Smooth muscle cell (in vitro differentiated cells): ENCODE results near the gene TTC21A. TPM values are rescaled to one million over a fixed set of nuclear protein-coding genes. Genes with fewer than 3 reads are reported as not detected.

ENCODE experiments used
- DNase-seq: peaks from one replicate; lab custom pipeline; 2025; ENCODE audit not compliant: unreplicated experiment; lab: John Stamatoyannopoulos, UW
- H2AFZ ChIP-seq: fragments of 200-600 bp; sonication (generic); 2 replicates; pipeline ENCODE4 v1.6.0; 2016; ENCODE audit warnings: antibody characterized with exemption, low read depth, mild to moderate bottlenecking
- H3F3A ChIP-seq: fragments of 200-600 bp; sonication (generic); 2 replicates; pipeline ENCODE4 v1.6.0; 2017; ENCODE audit warnings: antibody characterized with exemption, low read depth
- H3K27ac ChIP-seq: fragments of 200-600 bp; sonication (generic); 2 replicates; pipeline ENCODE4 v1.5.1; 2016; ENCODE audit warnings: low read depth, mild to moderate bottlenecking
- H3K27me3 ChIP-seq: fragments of 200-600 bp; sonication (generic); 2 replicates; pipeline ENCODE4 v1.6.1; 2016; ENCODE audit warnings: low read depth, mild to moderate bottlenecking
- H3K36me3 ChIP-seq: fragments of 200-600 bp; sonication (generic); 2 replicates; pipeline ENCODE4 v1.5.1; 2016; ENCODE audit warnings: low read depth
- H3K4me1 ChIP-seq: fragments of 200-600 bp; sonication (generic); 2 replicates; pipeline ENCODE4 v1.5.1; 2016; ENCODE audit warnings: low read depth
- H3K4me2 ChIP-seq: fragments of 200-600 bp; sonication (generic); 2 replicates; pipeline ENCODE4 v1.6.0; 2016; ENCODE audit warnings: mild to moderate bottlenecking
- H3K4me3 ChIP-seq: fragments of 200-600 bp; sonication (generic); 2 replicates; pipeline ENCODE4 v1.5.1; 2016; ENCODE audit warnings: mild to moderate bottlenecking
- H3K79me2 ChIP-seq: fragments of 200-600 bp; sonication (generic); 2 replicates; pipeline ENCODE4 v1.6.0; 2016; ENCODE audit warnings: low read depth, mild to moderate bottlenecking
- H3K9ac ChIP-seq: fragments of 200-600 bp; sonication (generic); 2 replicates; pipeline ENCODE4 v1.6.0; 2016; ENCODE audit warnings: low read depth
- H3K9me3 ChIP-seq: fragments of 200-600 bp; sonication (generic); replicated peaks from 2 replicates; pipeline ENCODE4 v1.5.1; 2016; ENCODE audit warnings: low read depth
- H4K20me1 ChIP-seq: fragments of 200-600 bp; sonication (generic); 2 replicates; pipeline ENCODE4 v1.6.0; 2016; ENCODE audit warnings: low read depth
- CTCF ChIP-seq: fragments of 200-600 bp; sonication (generic); IDR thresholded peaks from 2 replicates; pipeline ENCODE4 v1.5.1; 2017; ENCODE audit warnings: borderline replicate concordance, mild to moderate bottlenecking, antibody characterized with exemption; ENCODE audit not compliant: insufficient read depth, poor library complexity, severe bottlenecking
- WGBS: methylation state at CpG from one replicate; pipeline ENCODE4 v1.1.7; 2016; ENCODE audit warnings: low lambda C conversion rate; 5-methylcytosine and 5-hydroxymethylcytosine counted together
- polyA plus RNA-seq: library from polyadenylated mRNA; unstranded; fragments of >200 nt; fragmentation: Nextera tagmentation; extraction: Ambion mirVana; gene quantifications from 2 replicates; pipeline ENCODE4 v1.2.1, GENCODE V29; 2016
- total RNA-seq: library from RNA; depleted of rRNA; stranded (reverse); fragments of >200 nt; gene quantifications from 2 replicates; pipeline ENCODE4 v1.2.3, GENCODE V29; 2014

Gene TTC21A
- total and polyA plus RNA-seq, 2 experiments from 2014 or later: 2.3 to 10.6 TPM

DNA sequence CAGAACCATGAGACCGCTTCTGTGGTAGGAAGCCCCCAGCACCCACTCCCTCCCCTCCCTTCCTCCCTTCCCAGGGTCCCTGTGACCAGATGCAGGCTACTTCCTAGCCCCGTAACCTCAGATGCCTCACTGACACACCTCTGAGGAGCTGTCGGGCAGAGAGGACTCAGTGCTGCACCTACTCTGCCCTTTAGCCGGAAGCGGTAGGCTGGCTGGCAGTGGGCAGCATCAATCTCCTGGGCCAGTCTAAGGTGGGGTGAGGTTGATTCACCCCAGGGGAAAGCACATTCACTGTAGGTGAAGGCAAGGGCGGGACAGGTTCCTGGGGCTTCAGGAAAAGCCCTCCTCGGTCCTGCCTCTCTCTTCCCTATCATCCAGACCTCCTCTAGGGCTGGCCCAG, 26.8 kb downstream of the TTC21A start:
- no peaks in the 10 kb centered on the region for H3K27me3 ChIP-seq
- no peaks in the 10 kb centered on the region for H3K9me3 ChIP-seq
- peaks cover under 1% of the 10 kb centered on the region for H3F3A ChIP-seq
- no peak overlapping the region for H3K27ac ChIP-seq
- H3K4me3 ChIP-seq: no peak overlapping the region
- no peaks in the 10 kb centered on the region for H3K79me2 ChIP-seq
- TF ChIP-seq CTCF: no peak
- H3K9ac ChIP-seq: no peak overlapping the region
- no peak for DNase-seq
- H2AFZ ChIP-seq: no peak overlapping the region
- WGBS: 91% methylated on average over 7 of the region's 7 CpGs
- H3K4me1 ChIP-seq: no peaks in the 10 kb centered on the region
- no peak overlapping the region for H3K4me2 ChIP-seq
- H3K36me3 ChIP-seq: no peaks in the 10 kb centered on the region
- peaks cover 32% of the 10 kb centered on the region for H4K20me1 ChIP-seq

DNA sequence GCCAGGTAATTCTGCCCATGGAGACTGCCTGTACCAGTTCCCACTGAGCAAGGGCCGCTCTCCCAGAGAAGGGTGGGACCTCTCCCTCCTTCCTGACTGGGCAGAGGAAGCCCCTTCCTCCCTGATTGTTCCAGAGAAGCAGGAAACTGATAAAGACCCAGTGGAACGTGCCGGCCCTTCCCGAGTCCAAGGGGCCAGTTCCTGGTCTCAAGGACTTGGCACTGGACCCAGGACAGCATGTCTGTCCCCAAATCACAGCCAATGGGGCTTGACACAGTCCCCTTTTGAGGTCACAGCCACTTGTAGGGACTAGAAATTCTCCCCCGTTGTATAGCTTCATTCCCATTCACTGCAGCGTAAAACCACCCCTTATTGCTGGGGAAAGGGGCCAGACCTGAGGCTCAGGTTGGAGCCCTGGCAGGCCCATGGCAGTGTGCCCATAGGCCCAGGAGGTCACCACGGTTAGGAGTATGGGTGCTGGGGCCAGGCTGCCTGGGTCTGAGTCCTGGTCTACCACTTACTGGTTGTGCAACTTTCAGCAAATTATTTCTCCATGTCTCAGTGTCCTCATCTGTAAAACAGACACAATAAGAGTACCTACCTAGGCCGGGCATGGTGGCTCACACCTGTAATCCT, 27.8 kb downstream of the TTC21A start:
- Histone ChIP-seq H3K4me3 (no peak overlapping the region), H3K4me2 (no peak overlapping the region), H3K36me3 (no peaks in the 10 kb centered on the region), H3F3A (peaks cover 11% of the 10 kb centered on the region), H2AFZ (no peak overlapping the region), H3K27me3 (no peaks in the 10 kb centered on the region), H3K4me1 (no peaks in the 10 kb centered on the region), H3K27ac (no peak overlapping the region), H3K79me2 (no peaks in the 10 kb centered on the region), H3K9ac (no peak overlapping the region), H4K20me1 (peaks cover 42% of the 10 kb centered on the region), H3K9me3 (no peaks in the 10 kb centered on the region)
- 81% methylated on average over 8 of the region's 8 CpGs for WGBS
- no peak for DNase-seq
- no peak for TF ChIP-seq CTCF

GRCh38 chr3:39136533-39137434, 29.3 kb downstream of the TTC21A start:
- Histone ChIP-seq H3K4me3 (no peak overlapping the region), H3K9me3 (no peaks in the 10 kb centered on the region), H3K36me3 (no peaks in the 10 kb centered on the region), H3K9ac (no peak overlapping the region), H4K20me1 (peaks cover 57% of the 10 kb centered on the region), H3K79me2 (peaks cover 11% of the 10 kb centered on the region), H3K27ac (no peak overlapping the region), H3K4me2 (no peak overlapping the region), H3K4me1 (peaks cover 3% of the 10 kb centered on the region), H2AFZ (no peak overlapping the region), H3F3A (peaks cover 22% of the 10 kb centered on the region), H3K27me3 (no peaks in the 10 kb centered on the region)
- no peak for TF ChIP-seq CTCF
- 92% methylated on average over 21 of the region's 21 CpGs for WGBS
- no peak for DNase-seq
